HG03025 (cell line): ENCODE measurements around the gene ACTG1.

Experiments used
- ATAC-seq: cut with Tn5 transposase; IDR thresholded peaks from one replicate; pipeline ENCODE4 v1.9.1; 2021; ENCODE audit warnings: mild to moderate bottlenecking, moderate library complexity; ENCODE audit not compliant: unreplicated experiment, low FRiP score

The ACTG1 gene

GRCh38 chr17:81499601-81499970, 13.0 kb downstream of the ACTG1 start:
- no peak for ATAC-seq

GRCh38 chr17:81498953-81499600, 13.5 kb downstream of the ACTG1 start:
- no peak for ATAC-seq

- no peak for ATAC-seq
Measured at GRCh38 chr17:81494626-81495377, 17.8 kb downstream of the ACTG1 start.

- ATAC-seq, result no peak
Measured at GRCh38 chr17:81493198-81494038, 19.2 kb downstream of the ACTG1 start.

GRCh38 chr17:81492706-81493105, 19.9 kb downstream of the ACTG1 start:
- no peak for ATAC-seq

GRCh38 chr17:81492202-81492601, 20.4 kb downstream of the ACTG1 start:
- no peak for ATAC-seq

- ATAC-seq, result no peak
Measured at GRCh38 chr17:81491761-81492160, 20.8 kb downstream of the ACTG1 start.

GRCh38 chr17:81491181-81491581, 21.4 kb downstream of the ACTG1 start:
- no peak for ATAC-seq

GRCh38 chr17:81489998-81490992, 22.3 kb downstream of the ACTG1 start:
- no peak for ATAC-seq

GRCh38 chr17:81489012-81489997, 23.3 kb downstream of the ACTG1 start:
- ATAC-seq, result no peak

GRCh38 chr17:81488276-81488860, 24.2 kb downstream of the ACTG1 start:
- no peak for ATAC-seq

GRCh38 chr17:81487487-81488275, 24.9 kb downstream of the ACTG1 start:
- ATAC-seq, result no peak

GRCh38 chr17:81487089-81487486, 25.5 kb downstream of the ACTG1 start:
- ATAC-seq, result no peak

GRCh38 chr17:81486199-81486810, 26.3 kb downstream of the ACTG1 start:
- no peak for ATAC-seq

GRCh38 chr17:81484195-81484979, 28.2 kb downstream of the ACTG1 start:
- no peak for ATAC-seq

- no peak for ATAC-seq
Measured at GRCh38 chr17:81483862-81484194, 28.8 kb downstream of the ACTG1 start.
